Esophagus squamous epithelium (tissue), 4 donors: ENCODE data around the gene ORMDL1.

ENCODE experiments used
- CTCF ChIP-seq, 6 experiments: fragments of 450-650 bp in 4 of 6; fragments of 200-600 bp in 2 of 6; sonication (generic) in 2 of 6; IDR thresholded peaks; one replicate each; pipeline ENCODE4 v1.5.1; 2016 to 2019; ENCODE audit warnings: antibody characterized with exemption in 6 of 6, mild to moderate bottlenecking in 4 of 6, moderate library complexity in 4 of 6
- POLR2A ChIP-seq, 4 donors: fragments of 450-650 bp; IDR thresholded peaks; one replicate each; pipeline ENCODE4 v1.6.1; 2017; ENCODE audit warnings: antibody characterized with exemption in 4 of 4, mild to moderate bottlenecking in 4 of 4, moderate library complexity in 3 of 4

- TF ChIP-seq CTCF (IDR thresholded peaks at IDR 0.05): no peak
- no peak for TF ChIP-seq POLR2A (IDR thresholded peaks at IDR 0.05)
Observed at GRCh38 chr2:189824694-189825396, 40.7 kb upstream of the ORMDL1 start.
